GM21526 (cell line): Measurements from ENCODE around the gene RAB32.

ENCODE experiments used
- ATAC-seq: cut with Tn5 transposase; IDR thresholded peaks from one replicate; pipeline ENCODE4 v1.9.1; 2021; ENCODE audit warnings: moderate library complexity; ENCODE audit not compliant: unreplicated experiment, low FRiP score

Gene RAB32

DNA sequence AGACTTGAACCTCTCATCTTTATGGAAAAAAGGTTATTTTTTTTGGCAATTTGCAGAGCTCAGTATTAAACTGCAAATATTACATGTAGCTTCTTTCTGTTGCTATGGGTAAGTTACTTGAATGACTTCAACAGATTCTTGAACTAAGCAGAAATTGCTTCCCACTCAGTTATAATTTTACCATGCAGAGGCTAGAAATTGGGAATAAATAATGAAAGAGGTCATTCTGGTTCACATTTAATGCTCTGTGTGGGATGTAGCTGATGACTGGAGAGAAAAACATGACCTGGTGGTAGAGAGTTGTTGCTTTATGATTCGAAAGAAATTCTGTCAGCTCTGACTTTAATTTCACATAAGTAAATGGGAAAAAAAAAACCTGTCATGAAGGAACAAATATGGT is 38.3 kb downstream of the RAB32 start:
- no peak for ATAC-seq

- no peak for ATAC-seq
These were observed 39.2 kb downstream of the RAB32 start for GRCh38 chr6:146582857-146583256.

DNA sequence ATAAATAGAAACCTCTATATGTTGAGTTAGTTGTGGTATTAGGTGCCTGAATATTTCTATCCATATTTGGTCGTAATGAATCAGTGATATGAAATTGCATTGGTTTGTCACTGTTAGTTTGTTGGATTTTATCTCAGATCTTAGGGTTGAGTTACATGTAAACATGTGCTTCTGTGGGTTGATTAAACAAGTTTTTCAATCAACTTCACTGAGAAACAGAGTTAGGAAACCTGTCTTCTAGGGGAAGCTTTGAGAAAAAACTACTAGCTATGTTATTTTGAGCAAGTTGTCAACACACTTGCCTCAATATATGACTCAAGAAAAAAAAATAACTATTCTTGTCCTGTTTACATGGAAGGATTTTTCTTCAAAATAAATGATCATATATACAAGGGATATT is 40.3 kb downstream of the RAB32 start:
- no peak for ATAC-seq

DNA sequence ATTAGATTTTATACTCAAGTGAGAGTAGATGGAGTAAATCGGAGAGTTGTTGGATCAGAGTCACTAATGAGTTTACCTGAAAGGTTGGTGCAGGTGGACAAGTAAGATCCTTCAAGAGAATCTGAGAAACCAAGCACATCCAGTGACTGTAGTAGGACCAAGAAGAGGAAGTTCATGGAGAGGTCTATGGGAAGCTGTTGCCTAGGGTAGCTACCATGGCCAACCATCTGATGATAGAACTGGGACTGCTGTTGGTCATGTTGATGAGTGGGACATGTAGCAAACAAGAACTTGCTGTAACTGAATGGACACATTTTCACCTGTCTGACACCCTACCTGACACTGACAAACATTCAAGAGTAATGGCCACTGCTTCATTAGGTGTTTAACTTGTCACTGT is 43.8 kb downstream of the RAB32 start:
- ATAC-seq, result no peak

DNA sequence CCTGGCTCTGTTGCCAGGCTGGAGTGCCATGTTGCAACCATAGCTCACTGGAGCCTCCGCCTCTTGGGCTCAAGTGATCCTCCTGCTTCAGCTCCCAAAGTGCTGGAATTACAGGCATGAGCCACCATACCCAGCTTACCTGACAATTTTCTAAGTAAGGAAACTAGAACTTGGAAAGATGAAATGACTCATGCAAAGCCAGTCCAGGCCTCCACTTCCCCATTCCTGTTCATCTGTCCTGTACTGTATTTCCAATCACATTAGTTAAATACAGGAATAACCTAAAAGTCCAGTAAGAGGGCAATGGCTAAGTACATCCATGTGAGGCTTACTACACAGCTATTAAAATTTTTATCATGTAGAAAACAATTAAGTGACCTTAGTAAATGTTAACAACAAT is 46.9 kb downstream of the RAB32 start:
- no peak for ATAC-seq

- ATAC-seq, result no peak
These were observed 48.8 kb downstream of the RAB32 start for GRCh38 chr6:146592451-146592850.

- ATAC-seq, result no peak
These were observed 50.4 kb downstream of the RAB32 start for GRCh38 chr6:146593986-146594385.

- no peak for ATAC-seq
These were observed 50.9 kb downstream of the RAB32 start for GRCh38 chr6:146594495-146594894.

GRCh38 chr6:146595972-146596731 is 52.5 kb downstream of the RAB32 start:
- no peak for ATAC-seq

- ATAC-seq, result no peak
These were observed 55.3 kb downstream of the RAB32 start, which contains the start of gene ADGB for GRCh38 chr6:146598772-146599405. Gene ADGB (plus strand): TSS chr6:146598972. CDS start chr6:146599041, 69 bp downstream.

DNA sequence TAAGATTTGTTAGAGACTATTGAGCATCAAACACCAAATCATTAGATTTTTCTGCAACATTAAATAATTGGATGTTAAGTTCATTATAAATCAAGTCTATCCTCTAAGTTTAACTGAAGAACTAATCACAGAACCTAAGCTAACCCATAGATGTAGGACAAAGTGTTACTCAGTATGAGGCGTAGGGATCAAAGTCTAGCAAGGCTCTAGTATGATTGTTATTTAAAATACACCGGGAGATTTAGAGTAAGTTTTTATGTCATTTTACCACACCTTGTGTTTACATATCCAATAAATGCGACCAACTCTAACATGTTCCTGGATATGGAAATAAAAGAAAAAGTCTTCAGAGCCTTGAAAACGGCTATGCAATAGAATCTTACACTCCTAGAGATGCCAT is 57.7 kb downstream of the RAB32 start:
- ATAC-seq, result no peak

DNA sequence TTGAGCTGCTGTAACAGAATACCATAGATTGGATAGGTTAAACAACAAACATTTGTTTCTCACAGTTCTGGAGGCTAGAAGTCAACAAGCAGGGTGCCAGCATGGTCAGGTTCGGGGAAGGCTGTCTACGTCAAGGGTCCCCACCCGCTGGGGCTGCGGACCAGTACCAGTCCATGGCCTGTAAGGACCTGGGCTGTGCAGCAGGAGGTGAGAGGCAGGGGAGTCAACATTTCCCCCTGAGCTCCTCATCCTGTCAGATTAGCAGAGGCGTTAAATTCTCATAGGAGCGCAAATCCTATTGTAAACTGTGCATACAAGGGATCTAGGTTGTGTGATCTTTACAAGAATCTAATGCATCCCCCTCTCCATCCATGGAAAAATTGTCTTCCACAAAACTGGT is 58.9 kb downstream of the RAB32 start:
- no peak for ATAC-seq
